Neuronal stem cell (in vitro differentiated cells): ENCODE results near the gene PPP2R1B.

Source experiments
- DNase-seq: peaks from one replicate; pipeline ENCODE4 v3.0.0-alpha.2; 2013; ENCODE audit warnings: low spot score
- H2AFZ ChIP-seq: one replicate; pipeline ENCODE4 v1.6.1; 2013; ENCODE audit warnings: mild to moderate bottlenecking, low read length, inconsistent platforms
- H2AK5ac ChIP-seq: 2 replicates; pipeline ENCODE4 v1.6.1; 2013; ENCODE audit warnings: low read depth, mild to moderate bottlenecking, inconsistent platforms, low read length, moderate library complexity, mixed read lengths
- H2BK120ac ChIP-seq: 2 replicates; pipeline ENCODE4 v1.6.1; 2013; ENCODE audit warnings: low read depth, mild to moderate bottlenecking, inconsistent platforms, low read length, moderate library complexity, mixed read lengths
- H2BK12ac ChIP-seq: one replicate; pipeline ENCODE4 v1.6.1; 2013; ENCODE audit warnings: low read length, inconsistent platforms
- H2BK15ac ChIP-seq: 2 replicates; pipeline ENCODE4 v1.6.1; 2013; ENCODE audit warnings: mild to moderate bottlenecking, low read length, inconsistent platforms, mixed read lengths
- H2BK5ac ChIP-seq: one replicate; pipeline ENCODE4 v1.6.1; 2013; ENCODE audit warnings: inconsistent platforms, mild to moderate bottlenecking, low read length, moderate library complexity
- H3K14ac ChIP-seq: one replicate; pipeline ENCODE4 v1.6.1; 2013; ENCODE audit warnings: low read length, inconsistent platforms
- H3K18ac ChIP-seq: 2 replicates; pipeline ENCODE4 v1.6.1; 2013; ENCODE audit warnings: low read length, inconsistent platforms
- H3K23ac ChIP-seq: 2 replicates; pipeline ENCODE4 v1.6.1; 2013; ENCODE audit warnings: low read depth, mild to moderate bottlenecking, mixed read lengths, low read length, inconsistent platforms; ENCODE audit not compliant: poor library complexity
- H3K27ac ChIP-seq: replicated peaks from 3 replicates; pipeline ENCODE4 v1.5.1; 2013; ENCODE audit warnings: low read length, inconsistent platforms
- H3K27me3 ChIP-seq, 3 experiments: 2 replicates each; pipeline ENCODE4 v1.6.1; 2013; ENCODE audit warnings: low read length in 3 of 3, mild to moderate bottlenecking in 2 of 3, inconsistent platforms in 1 of 3, low read depth in 1 of 3, mixed read lengths in 1 of 3, moderate library complexity in 1 of 3; ENCODE audit not compliant: control insufficient read depth in 3 of 3, insufficient read depth in 3 of 3
- H3K36me3 ChIP-seq, 2 donors: replicated peaks in 1 of 2; 2 replicates each; pipeline ENCODE4 v1.6.1; 2013; ENCODE audit warnings: low read length in 2 of 2; ENCODE audit not compliant: control insufficient read depth in 2 of 2, insufficient read depth in 2 of 2
- H3K4ac ChIP-seq: 2 replicates; pipeline ENCODE4 v1.6.1; 2013; ENCODE audit warnings: inconsistent platforms, mild to moderate bottlenecking, low read length, moderate library complexity
- H3K4me1 ChIP-seq, 2 donors: 1 replicate in 1 of 2; 2 replicates in 1 of 2; pipeline ENCODE4 v1.6.1; 2013; ENCODE audit warnings: low read length in 2 of 2, low read depth in 1 of 2; ENCODE audit not compliant: control insufficient read depth in 2 of 2, insufficient read depth in 1 of 2
- H3K4me2 ChIP-seq: one replicate; pipeline ENCODE4 v1.6.1; 2013; ENCODE audit warnings: mild to moderate bottlenecking, low read length, inconsistent platforms; ENCODE audit not compliant: insufficient read depth, poor library complexity, severe bottlenecking
- H3K4me3 ChIP-seq, 2 donors: 2 replicates each; pipeline ENCODE4 v1.5.1; 2013; ENCODE audit warnings: low read length in 2 of 2, mild to moderate bottlenecking in 2 of 2, inconsistent platforms in 1 of 2, moderate library complexity in 1 of 2
- H3K79me1 ChIP-seq: one replicate; pipeline ENCODE4 v1.6.1; 2013; ENCODE audit warnings: low read depth, mild to moderate bottlenecking, inconsistent platforms, low read length, moderate library complexity
- H3K9ac ChIP-seq: one replicate; pipeline ENCODE4 v1.6.1; 2013; ENCODE audit warnings: mild to moderate bottlenecking, low read depth, low read length, inconsistent platforms; ENCODE audit not compliant: poor library complexity
- H3K9me3 ChIP-seq, 2 donors: replicated peaks in 1 of 2; 2 replicates each; pipeline versions ENCODE3 to v1.6.1; 2013; ENCODE audit warnings: low read length in 2 of 2, mild to moderate bottlenecking in 2 of 2, inconsistent platforms in 1 of 2, low read depth in 1 of 2, mixed read lengths in 1 of 2, moderate library complexity in 1 of 2; ENCODE audit not compliant: control insufficient read depth in 2 of 2, insufficient read depth in 1 of 2
- H4K8ac ChIP-seq: one replicate; pipeline ENCODE4 v1.6.1; 2013; ENCODE audit warnings: low read depth, mild to moderate bottlenecking, inconsistent platforms, low read length, moderate library complexity
- H4K91ac ChIP-seq: one replicate; pipeline ENCODE4 v1.6.1; 2013; ENCODE audit warnings: low read length, low read depth, mild to moderate bottlenecking, inconsistent platforms; ENCODE audit not compliant: poor library complexity
- WGBS, 2 donors: extraction: QIAGEN DNeasy Blood & Tissue Kit; methylation state at CpG; one replicate each; pipeline ENCODE4 v1.1.7; 2013; ENCODE audit warnings: missing lambda C conversion rate in 2 of 2, mixed read lengths in 1 of 2; ENCODE audit not compliant: insufficient read length in 2 of 2, insufficient replicate concordance in 1 of 2; ENCODE audit errors: extremely low coverage in 2 of 2; 5-methylcytosine and 5-hydroxymethylcytosine counted together

Gene PPP2R1B

DNA sequence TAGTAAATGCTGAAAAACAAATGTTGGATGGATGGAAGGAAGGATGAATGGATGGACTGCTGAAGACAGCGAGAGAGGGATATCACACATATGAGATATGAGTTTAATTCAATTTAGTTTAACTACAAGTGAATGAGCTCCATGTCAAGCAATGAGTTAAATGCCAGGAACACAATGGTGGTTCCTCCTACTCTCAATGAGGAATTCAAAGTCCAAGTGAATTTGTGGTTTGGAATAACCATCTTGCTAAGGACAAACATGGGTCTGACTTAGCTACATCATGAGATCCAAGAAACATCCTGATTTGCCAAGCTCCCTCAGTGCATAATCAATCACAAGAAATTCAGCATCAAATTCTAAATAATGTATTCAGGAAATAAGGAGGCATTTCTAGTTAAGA, 26.1 kb upstream of the PPP2R1B start:
- H2BK5ac ChIP-seq = no peak overlapping the region
- H3K14ac ChIP-seq = no peak overlapping the region
- no peaks in the 10 kb centered on the region for H3K27me3 ChIP-seq
- no peak for DNase-seq
- H3K9me3 ChIP-seq = no peaks in the 10 kb centered on the region
- no peak overlapping the region for H3K23ac ChIP-seq
- WGBS, 2 donors = no CpG with 5 or more reads among the region's 1 CpG
- no peak overlapping the region for H2AK5ac ChIP-seq
- H3K4me2 ChIP-seq = no peak overlapping the region
- H4K8ac ChIP-seq = no peak overlapping the region
- no peak overlapping the region for H2BK15ac ChIP-seq
- H2BK120ac ChIP-seq = no peak overlapping the region
- no peaks in the 10 kb centered on the region for H3K4me1 ChIP-seq
- no peak overlapping the region for H3K27ac ChIP-seq
- no peak overlapping the region for H4K91ac ChIP-seq
- H3K4ac ChIP-seq = no peak overlapping the region
- H3K36me3 ChIP-seq = peaks cover 0 to 19% of the 10 kb centered on the region in 2 donors
- H2AFZ ChIP-seq = no peak overlapping the region
- H3K9ac ChIP-seq = no peak overlapping the region
- H3K18ac ChIP-seq = no peak overlapping the region
- H3K4me3 ChIP-seq = no peak overlapping the region
- no peaks in the 10 kb centered on the region for H3K79me1 ChIP-seq
- no peak overlapping the region for H2BK12ac ChIP-seq

DNA sequence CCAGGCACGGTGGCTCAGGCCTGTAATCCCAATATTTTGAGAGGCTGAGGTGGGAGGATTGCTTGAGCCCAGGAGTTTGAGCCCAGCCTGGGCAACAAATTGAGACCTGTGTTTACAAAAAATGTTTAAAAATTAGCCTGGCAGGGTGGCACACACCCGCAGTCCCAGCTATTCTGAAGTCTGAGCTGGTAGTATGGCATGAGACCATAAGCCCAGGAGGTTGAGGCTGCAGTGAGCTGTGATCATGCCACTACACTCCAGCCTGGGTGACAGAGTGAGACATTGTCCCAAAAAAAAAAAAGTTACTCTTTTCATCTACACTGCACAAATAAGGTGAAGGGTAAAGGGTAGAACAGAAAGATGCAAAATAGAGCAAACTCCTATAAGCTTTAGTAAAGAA, 22.3 kb upstream of the PPP2R1B start:
- WGBS, 2 donors = no CpG with 5 or more reads among the region's 2 CpGs
- Histone ChIP-seq H2BK15ac (no peak overlapping the region), H3K4ac (no peak overlapping the region), H2BK12ac (no peak overlapping the region), H2AFZ (no peak overlapping the region), H3K9me3 (no peaks in the 10 kb centered on the region), H3K27me3 (no peaks in the 10 kb centered on the region), H3K27ac (no peak overlapping the region), H3K4me2 (no peak overlapping the region), H3K36me3 (peaks cover 1 to 33% of the 10 kb centered on the region in 2 donors), H3K18ac (no peak overlapping the region), H2BK5ac (no peak overlapping the region), H3K9ac (no peak overlapping the region), H3K4me1 (no peaks in the 10 kb centered on the region), H3K79me1 (no peaks in the 10 kb centered on the region), H3K4me3 (no peak overlapping the region), H4K91ac (no peak overlapping the region), H3K14ac (no peak overlapping the region), H2AK5ac (no peak overlapping the region), H4K8ac (no peak overlapping the region), H3K23ac (no peak overlapping the region), H2BK120ac (no peak overlapping the region)
- no peak for DNase-seq

DNA sequence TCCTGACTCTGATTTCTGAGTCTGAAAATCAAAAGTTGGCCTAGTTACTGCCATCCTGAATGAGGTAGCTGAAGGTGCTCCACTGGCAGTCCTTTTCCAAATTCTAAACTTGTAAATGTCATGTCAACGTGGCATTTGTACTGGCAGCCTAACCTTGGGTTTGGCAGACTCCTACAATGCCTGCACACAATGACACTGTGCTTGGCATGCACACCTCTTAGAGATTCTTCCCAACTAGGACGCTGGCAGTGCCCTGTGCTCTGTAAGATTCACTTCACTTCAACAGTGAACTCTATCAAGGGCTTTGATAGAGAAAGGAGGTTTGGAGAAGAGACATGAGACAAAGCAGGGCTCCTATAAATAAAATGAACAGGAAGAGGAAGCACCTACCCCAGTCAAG, 21.9 kb upstream of the PPP2R1B start:
- no CpG with 5 or more reads among the region's 2 CpGs for WGBS, 2 donors
- H3K4me3 ChIP-seq = no peak overlapping the region
- no peaks in the 10 kb centered on the region for H3K79me1 ChIP-seq
- H3K27ac ChIP-seq = no peak overlapping the region
- no peak overlapping the region for H3K4ac ChIP-seq
- H2BK12ac ChIP-seq = no peak overlapping the region
- no peak overlapping the region for H3K23ac ChIP-seq
- H3K4me2 ChIP-seq = no peak overlapping the region
- H2BK15ac ChIP-seq = no peak overlapping the region
- H2AK5ac ChIP-seq = no peak overlapping the region
- H3K18ac ChIP-seq = no peak overlapping the region
- DNase-seq = no peak
- no peak overlapping the region for H2AFZ ChIP-seq
- H4K91ac ChIP-seq = no peak overlapping the region
- no peak overlapping the region for H2BK120ac ChIP-seq
- no peaks in the 10 kb centered on the region for H3K9me3 ChIP-seq
- no peaks in the 10 kb centered on the region for H3K27me3 ChIP-seq
- no peak overlapping the region for H3K9ac ChIP-seq
- H2BK5ac ChIP-seq = no peak overlapping the region
- no peak overlapping the region for H4K8ac ChIP-seq
- peaks cover 1 to 33% of the 10 kb centered on the region in 2 donors for H3K36me3 ChIP-seq
- H3K4me1 ChIP-seq = no peaks in the 10 kb centered on the region
- no peak overlapping the region for H3K14ac ChIP-seq

DNA sequence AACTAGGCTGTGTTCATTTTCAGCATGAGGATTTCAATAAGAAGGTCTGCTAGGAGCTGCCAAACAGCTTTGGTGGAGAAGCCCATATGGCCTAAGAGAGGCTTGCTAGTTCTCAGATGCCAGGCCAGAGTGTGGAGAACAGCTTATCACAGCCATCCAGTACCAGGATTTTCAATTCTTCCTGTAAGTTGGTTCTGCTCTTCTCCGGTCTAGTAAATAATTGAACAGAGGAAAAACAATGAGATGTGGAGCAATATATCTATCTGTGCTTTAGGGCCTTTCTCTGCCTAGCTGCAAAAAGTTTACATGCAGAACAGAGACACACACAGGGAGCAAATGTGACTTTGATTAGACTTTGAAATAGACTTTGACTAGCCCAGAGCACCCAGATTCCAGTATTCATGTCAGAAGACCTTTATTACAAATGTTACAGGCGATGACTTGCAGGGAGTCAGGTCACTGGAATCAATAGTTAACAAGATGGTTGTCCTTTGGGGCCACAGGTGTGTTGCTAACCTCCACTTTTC, 19.8 kb upstream of the PPP2R1B start:
- Histone ChIP-seq H3K36me3 (peaks cover 1 to 37% of the 10 kb centered on the region in 2 donors), H4K8ac (no peak overlapping the region), H3K9me3 (no peaks in the 10 kb centered on the region), H3K4ac (no peak overlapping the region), H3K4me2 (no peak overlapping the region), H2BK5ac (no peak overlapping the region), H3K23ac (no peak overlapping the region), H3K18ac (no peak overlapping the region), H4K91ac (no peak overlapping the region), H3K14ac (no peak overlapping the region), H3K4me1 (no peaks in the 10 kb centered on the region), H3K79me1 (no peaks in the 10 kb centered on the region), H3K4me3 (no peak overlapping the region), H2BK15ac (no peak overlapping the region), H3K9ac (no peak overlapping the region), H2AFZ (no peak overlapping the region), H2BK120ac (no peak overlapping the region), H3K27me3 (no peaks in the 10 kb centered on the region), H2AK5ac (no peak overlapping the region), H2BK12ac (no peak overlapping the region), H3K27ac (no peak overlapping the region)
- no peak for DNase-seq
- no CpG with 5 or more reads among the region's 2 CpGs for whole genome bisulfite sequencing, 2 donors
